Stimulated activated CD4-positive, alpha-beta T cell treated with anti-CD3 and anti-CD28 coated beads, Interleukin-2, amount 100 ng/mL, for 48 hours (primary cell): Measurements from ENCODE around the gene ADNP.

ENCODE experiments used
- DNase-seq, 2 donors: peaks; one replicate each; pipeline ENCODE4 v3.0.0-alpha.2; 2020

ADNP gene

DNA sequence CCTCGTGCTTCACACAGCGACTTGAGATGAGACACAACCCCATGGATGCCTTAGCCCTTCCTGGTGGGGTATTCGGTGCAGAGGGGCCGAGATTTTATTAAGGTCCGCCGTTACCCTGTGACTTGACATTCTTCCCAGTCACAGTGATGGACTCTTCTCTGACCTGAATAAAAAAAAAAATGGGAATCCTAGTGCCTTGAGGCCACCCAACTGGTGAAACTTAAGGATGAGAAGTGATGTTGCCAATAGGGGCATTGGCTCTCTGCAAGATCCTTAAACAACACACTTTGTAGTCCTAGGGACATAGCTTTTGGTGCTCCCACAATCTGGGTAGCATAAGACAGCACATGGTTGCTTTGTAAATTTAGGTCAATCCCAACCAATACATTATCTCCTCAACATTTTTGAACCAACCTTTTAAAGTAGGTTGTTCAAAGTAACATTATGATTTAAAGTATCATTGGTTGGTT is 814 bp upstream of the ADNP start:
- no peak for DNase-seq

DNA sequence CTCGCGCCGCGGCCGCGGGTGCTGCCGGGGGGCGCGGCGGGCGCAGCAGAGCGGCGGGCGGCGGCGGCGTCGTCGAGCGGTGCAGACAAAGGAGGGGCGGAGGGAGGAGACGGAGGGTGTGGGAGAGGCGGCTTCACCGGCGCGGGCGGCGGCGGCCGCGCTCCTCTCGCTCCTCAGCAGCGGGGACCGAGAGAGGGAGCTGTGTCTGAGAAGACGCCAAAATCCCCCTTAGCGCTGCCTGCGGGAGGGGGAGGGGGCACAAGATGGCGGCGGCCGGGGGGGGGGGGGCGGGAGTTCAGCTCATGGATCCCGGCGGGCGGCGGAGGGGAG is 296 bp downstream of the ADNP start:
- no peak for DNase-seq

- DNase-seq: peak in 1 of 2 donors; percentile 11
Observed at GRCh38 chr20:50930139-50930975, 880 bp downstream of the ADNP start.

DNA sequence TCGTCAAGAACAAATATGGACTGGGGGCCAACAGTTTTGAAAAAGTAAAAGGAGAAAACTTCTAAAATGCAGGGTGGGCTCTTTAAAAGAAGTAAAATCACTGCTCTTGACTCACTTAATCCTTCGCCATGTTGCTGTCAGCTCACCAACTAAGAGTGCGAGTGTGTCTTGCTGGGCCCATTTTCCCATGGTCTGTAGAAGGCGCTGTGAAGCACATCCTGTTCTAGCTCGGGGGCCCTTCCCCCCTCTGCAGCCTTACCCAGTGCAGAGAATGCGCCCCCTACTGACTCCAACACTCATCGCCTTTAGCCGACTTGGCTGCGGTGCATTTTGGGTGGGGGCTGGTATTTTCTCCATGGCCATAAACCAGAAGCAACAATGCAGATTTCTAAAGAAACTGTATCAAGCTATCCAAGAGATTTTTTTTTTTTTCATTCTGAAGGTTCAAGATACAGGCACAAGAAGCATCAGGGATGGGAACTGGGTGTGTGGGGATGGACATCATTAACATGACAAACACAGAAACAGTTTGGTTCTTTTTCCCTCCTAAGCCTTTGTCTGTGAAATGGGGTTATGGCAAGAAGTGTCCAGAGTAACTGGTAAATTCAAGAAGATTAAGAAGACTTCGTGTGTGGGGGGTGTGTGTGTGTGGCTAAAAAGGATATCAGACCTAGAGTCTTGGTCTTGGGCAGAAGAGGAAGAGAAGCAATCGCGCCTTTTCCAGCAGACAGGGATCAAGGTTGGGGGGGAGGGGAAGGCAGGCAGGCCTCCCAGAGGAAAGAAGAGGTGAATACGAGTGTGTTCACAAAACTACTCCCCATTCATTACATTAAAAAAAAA is 1.7 kb downstream of the ADNP start:
- DNase-seq: peak; percentile 90 to 94

DNA sequence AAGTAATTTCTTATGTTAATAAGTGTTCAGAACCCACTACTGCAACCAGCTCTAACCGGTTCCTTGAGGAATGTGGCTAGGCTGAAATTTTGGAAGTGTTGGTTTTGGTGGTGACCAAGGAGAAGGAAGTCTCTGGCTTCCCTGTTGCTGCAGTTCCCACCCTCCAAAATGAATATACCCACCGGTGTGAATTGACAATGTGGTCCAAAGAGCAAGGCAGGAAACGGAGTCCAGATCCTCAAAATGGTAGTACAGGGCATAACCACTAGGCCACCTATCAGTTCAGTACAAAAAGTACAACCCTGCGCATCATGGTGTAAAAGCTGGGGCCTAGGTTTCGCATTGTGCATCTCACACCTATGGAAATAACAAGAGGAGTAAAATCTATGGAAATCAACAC is 2.8 kb downstream of the ADNP start:
- DNase-seq: no peak

DNA sequence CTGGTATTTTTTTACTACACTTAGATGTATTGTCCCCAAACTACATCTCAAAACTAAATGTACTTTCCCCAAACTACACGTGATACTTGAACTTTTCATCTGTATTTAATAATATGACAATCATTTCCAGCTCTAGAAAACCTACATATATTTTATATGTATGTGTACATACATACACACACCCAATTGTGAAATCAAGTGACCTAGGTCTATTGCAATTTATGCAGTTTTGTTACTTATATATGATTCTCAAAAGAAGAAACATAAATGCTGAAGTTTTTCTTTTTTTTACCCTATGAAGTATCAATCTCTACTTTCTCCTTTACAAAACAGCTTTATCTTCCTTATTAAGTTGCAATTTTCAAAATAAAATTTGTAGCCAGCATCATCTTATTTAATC is 4.7 kb downstream of the ADNP start:
- no peak for DNase-seq

DNA sequence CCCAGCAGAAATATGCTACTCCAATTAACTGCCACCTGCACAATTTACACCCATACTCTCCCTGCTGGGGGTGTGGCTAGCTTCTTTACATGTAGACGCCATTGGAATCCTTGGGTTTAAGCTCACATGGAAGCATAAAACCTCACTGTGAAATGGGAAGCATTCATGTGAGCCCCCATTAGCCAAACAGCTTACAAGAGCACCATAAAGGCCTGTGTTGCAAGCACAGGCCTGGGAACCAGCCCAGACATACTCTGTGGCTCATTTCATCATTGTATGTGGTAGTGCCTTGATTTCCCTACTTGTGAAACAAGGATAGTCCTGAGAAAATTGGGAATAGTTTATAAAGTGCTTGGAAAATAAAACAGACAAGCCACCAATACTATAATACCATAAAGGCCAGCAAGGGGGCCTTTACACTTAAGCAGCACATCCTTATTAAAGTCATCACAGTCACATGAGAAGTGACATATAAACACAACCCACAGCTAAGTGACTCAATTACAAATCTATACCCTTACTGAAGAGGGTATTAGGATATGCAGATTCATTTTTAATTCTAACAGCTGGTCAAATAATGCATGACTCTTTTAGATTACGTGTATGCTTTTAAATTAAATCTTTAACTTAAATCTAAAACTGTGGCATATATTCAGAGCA is 6.8 kb downstream of the ADNP start:
- no peak for DNase-seq

DNA sequence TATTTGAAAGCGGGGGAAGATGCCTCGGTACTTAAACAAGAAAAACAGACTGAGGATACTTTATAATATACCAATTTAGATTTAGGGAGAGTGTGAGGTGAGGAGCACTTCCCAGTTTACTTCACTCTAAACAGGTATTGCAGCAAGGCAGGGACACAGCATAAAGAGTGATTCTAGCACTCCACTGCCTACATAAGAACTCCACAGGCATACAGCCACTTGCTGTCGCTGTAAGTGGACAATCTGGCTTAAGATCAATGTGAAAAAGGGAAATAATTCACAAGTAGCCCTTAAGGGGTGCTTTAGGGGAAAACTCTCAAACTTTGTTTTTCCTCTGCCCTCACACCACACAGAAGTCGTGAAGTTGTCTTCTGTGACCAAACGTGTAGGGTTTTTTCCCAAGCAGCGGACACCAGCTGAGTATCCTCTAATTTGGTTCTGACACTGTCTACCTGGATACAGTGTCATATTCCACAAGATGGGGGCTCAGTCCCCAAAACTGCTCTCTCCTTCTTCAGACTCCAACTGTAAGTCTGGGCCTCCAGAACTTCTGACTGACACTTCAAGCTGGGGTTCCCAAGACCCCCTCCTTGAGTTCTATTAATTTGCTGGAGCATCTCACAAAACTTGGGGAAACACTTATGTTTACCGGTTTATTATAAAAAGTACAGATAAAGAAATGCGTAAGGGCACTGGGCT is 9.3 kb downstream of the ADNP start:
- no peak for DNase-seq

DNA sequence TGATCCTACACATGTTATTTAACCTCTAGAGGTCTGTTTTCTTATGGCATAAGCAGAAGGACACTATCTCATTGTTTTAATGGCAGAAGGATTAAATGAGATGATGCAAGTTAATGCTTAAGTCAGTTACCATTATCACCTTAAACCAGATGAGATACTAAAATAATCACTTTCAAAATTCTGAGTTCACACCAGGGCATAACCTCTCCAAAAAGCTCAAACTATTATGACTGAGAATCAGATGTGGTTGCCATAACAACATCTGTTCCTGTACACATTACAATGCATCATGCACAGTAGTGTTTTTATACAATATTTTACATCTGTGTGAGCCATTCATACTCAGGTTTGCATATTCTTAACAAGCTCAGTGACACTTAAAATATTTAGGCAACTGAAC is 10.2 kb downstream of the ADNP start:
- DNase-seq: no peak

- DNase-seq: no peak
Observed at GRCh38 chr20:50919567-50919966, 11.7 kb downstream of the ADNP start.

GRCh38 chr20:50918403-50918802 is 12.8 kb downstream of the ADNP start:
- DNase-seq: no peak

- DNase-seq: no peak
Observed at GRCh38 chr20:50916934-50917333, 14.3 kb downstream of the ADNP start.

- DNase-seq: no peak
Observed at GRCh38 chr20:50916257-50916656, 15.0 kb downstream of the ADNP start.

DNA sequence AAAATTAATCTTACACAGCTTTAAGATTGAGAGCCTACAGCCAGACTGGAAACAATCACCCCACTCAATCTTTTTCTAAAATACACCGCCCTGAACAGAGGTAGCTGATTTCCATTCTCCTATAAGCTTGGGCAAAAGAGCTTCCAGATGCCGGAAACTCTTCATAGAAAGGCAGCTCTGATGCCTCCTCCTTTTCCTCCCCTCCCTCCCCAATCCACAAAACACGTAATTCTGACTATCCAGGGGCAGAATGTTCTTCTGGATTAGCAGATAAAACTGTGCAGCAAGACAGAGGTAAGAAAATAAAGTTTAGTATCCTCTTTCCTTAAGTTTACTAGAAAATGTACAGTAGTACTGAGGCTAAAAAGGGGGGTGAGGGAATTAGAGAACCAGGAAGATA is 15.8 kb downstream of the ADNP start:
- no peak for DNase-seq

DNA sequence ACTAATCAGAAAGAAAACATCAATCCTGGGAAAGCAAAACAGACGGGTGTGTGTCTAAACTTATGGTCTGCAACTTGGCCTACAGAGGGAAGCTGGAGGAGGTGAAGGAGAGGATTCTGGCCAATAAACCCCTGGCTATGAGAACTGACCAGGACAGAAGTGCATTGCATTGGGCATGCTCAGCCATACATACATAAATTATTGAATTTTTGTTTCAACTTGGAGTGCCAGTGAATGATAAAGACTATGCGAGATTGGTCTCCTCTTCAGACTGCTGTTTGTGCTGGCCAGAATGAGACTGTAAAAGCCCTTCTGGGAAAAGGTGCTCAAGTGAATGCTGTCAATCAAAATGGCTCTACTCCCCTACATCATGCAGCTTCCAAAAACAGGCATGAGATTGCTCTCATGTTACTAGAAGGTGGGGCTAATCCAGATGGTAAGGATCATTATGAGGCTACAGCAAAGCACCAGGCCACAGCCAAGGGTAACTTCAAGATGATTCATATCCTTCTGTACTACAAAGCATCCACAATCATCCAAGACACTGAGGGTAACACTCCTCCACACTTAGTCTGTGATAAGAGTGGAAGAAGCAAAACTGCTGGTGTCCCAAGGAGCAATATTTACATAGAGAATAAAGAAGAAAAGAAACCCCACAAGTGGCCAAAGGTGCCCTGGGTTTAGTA is 17.4 kb downstream of the ADNP start:
- peak in 1 of 2 donors; percentile 9 for DNase-seq

DNA sequence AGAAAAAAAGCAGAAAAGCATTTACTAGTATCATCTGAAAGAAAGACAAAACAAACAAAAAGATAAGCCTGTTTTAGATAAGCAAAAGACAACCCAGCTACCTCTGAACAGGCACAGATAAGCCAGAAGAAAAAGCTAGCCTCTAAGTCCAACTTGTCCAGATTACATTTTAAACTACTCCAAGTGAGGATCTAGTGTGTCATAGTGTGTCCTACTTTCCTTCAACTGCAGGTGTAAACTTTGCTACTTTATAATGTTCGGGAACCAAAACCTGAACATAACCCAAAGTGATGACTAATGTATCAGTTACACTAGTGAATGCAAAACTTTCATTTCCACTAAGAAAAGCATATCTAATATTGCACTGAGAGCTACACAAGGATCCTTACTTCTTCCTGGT is 19.5 kb downstream of the ADNP start:
- DNase-seq: no peak

DNA sequence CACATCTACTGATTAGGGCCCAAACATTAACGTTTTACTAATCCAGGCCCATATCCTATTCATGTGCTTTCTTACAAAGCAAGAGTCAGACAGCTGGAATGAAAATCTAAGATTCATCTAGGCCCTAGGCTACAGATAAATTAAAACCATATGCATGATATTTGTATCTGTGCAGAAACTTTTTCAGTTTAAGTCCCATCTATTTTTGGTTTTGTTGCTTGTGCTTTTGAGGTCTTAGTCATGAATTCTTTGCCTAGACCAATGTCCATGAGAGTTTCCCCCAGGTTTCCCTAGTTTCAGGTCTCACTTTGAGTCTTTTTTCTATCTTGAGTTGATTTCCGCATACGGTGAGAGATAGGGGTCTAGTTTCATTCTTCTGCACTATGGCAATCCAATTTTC is 20.2 kb downstream of the ADNP start:
- no peak for DNase-seq

DNA sequence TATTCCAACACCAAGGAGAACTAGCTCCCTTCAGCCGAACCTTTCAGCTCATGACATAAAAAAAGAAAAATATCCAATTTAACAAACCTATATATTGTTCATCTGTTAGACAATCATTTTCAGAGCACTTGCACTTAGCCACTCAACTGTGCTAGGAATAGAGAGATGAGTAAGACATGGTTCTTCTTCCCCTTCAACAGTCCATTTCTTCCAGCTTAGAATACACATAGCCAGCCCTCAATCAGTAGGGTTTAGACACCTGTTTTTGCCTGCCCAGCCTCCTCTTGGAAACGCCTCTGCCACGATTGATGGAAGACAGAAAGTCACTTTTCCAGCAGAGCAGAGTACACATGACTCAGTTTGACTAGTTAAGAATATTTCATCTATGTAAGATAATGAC is 21.8 kb downstream of the ADNP start:
- no peak for DNase-seq

DNA sequence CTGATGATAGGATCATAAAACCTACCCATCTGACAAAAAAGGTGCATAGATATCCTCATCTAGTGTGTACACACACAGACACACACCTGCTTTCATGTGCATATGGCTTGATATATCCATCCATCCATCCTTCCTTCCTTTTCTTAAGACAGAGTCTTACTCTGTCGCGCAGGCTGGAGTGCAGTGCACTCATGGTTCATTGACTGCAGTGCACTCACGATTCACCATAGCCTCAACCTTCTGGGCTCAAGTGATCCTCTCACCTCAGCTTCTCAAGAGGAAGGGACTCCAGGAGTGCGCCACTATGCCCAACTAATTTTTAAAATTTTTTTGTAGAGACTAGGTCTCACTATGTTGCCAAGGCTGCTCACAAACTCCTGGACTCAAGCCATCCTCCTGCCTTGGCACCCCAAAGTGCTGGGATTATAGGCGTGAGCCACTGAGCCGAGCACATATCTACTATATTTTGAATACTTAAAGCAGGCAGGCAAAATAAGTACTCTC is 27.1 kb downstream of the ADNP start:
- no peak for DNase-seq

DNA sequence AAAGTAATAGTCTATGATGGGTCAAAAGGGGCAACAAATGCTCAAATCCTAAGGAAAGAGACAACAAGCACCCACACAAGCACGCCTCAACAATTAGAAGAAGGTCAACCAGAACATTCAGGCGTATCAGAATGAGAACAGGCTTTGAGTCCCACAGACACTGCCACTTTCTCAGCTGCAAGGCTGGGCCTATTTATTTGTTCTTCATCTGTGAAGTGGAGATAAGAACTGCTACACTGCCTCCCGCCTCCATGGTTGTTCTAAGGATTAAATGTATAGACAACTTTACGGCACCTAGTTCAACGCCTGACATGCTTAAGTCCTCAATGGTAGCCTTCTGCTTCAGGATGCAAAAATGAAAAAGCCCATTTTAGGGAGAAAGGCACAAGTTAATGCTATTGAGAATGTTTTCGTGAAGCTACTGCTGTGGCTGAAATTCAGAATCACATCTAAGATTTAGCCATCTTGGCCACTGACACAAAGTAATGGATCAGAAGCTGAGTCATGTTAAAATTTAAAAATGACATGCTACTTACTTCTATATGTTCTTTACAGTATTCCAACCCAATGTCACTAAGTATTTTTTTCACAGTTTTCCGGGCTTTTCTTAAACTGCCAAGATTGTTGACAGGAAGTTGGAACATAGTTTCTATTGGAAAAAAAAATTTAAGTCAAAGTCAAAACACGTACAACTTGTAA is 27.7 kb downstream of the ADNP start:
- DNase-seq: no peak

DNA sequence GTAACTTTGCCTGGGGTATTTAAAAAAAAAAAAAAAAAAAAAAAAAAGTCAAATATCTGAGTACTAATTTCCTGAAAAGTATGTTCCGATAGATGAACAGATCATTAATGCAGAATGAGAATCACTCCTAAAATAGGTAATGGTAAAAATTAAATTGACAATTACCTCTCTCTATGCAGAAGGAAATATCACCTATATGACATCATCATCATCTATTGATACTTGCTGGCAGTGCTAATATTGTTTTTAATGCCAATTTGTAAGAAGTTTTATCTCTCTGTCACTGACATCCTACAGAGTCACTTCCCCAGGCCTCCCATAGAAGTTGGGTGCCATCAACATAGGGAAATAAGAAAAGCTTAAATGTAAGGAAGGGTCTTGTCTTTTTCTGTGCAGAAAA is 29.9 kb downstream of the ADNP start:
- no peak for DNase-seq

- no peak for DNase-seq
Observed at GRCh38 chr20:50900261-50900660, 31.0 kb downstream of the ADNP start.
